ENCODE results near the gene NPPB. TPM values are rescaled to one million over a fixed set of nuclear protein-coding genes. Genes with fewer than 3 reads are reported as not detected.

The NPPB gene
- total and polyA plus RNA-seq, 2 of the 8 experiments (the other 6 are each of a cell fraction or from before 2014, with no cell fraction given), result 0.36 to 0.91 TPM

DNA sequence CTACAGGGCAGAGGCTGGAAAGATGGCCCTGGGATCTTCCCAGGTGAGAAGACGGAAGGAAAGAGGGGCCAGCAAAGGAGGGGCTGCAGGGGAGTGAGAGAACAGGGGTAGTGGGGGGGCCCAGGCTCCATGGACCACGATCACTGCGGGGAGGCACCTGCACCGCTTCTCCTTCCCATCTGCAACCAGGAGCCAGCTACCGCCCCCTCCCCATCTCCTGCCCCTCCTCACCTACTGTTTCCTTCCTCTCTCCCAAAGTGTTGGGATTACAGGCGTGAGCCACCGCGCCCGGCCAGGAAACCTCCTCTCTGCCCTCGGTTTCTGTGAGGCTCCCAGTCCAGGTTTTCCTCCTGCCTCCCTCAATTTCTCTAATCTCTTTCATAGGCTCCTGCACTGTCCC is 48.1 kb upstream of the NPPB start (continued):
- TF ChIP-seq, protein P1, sequence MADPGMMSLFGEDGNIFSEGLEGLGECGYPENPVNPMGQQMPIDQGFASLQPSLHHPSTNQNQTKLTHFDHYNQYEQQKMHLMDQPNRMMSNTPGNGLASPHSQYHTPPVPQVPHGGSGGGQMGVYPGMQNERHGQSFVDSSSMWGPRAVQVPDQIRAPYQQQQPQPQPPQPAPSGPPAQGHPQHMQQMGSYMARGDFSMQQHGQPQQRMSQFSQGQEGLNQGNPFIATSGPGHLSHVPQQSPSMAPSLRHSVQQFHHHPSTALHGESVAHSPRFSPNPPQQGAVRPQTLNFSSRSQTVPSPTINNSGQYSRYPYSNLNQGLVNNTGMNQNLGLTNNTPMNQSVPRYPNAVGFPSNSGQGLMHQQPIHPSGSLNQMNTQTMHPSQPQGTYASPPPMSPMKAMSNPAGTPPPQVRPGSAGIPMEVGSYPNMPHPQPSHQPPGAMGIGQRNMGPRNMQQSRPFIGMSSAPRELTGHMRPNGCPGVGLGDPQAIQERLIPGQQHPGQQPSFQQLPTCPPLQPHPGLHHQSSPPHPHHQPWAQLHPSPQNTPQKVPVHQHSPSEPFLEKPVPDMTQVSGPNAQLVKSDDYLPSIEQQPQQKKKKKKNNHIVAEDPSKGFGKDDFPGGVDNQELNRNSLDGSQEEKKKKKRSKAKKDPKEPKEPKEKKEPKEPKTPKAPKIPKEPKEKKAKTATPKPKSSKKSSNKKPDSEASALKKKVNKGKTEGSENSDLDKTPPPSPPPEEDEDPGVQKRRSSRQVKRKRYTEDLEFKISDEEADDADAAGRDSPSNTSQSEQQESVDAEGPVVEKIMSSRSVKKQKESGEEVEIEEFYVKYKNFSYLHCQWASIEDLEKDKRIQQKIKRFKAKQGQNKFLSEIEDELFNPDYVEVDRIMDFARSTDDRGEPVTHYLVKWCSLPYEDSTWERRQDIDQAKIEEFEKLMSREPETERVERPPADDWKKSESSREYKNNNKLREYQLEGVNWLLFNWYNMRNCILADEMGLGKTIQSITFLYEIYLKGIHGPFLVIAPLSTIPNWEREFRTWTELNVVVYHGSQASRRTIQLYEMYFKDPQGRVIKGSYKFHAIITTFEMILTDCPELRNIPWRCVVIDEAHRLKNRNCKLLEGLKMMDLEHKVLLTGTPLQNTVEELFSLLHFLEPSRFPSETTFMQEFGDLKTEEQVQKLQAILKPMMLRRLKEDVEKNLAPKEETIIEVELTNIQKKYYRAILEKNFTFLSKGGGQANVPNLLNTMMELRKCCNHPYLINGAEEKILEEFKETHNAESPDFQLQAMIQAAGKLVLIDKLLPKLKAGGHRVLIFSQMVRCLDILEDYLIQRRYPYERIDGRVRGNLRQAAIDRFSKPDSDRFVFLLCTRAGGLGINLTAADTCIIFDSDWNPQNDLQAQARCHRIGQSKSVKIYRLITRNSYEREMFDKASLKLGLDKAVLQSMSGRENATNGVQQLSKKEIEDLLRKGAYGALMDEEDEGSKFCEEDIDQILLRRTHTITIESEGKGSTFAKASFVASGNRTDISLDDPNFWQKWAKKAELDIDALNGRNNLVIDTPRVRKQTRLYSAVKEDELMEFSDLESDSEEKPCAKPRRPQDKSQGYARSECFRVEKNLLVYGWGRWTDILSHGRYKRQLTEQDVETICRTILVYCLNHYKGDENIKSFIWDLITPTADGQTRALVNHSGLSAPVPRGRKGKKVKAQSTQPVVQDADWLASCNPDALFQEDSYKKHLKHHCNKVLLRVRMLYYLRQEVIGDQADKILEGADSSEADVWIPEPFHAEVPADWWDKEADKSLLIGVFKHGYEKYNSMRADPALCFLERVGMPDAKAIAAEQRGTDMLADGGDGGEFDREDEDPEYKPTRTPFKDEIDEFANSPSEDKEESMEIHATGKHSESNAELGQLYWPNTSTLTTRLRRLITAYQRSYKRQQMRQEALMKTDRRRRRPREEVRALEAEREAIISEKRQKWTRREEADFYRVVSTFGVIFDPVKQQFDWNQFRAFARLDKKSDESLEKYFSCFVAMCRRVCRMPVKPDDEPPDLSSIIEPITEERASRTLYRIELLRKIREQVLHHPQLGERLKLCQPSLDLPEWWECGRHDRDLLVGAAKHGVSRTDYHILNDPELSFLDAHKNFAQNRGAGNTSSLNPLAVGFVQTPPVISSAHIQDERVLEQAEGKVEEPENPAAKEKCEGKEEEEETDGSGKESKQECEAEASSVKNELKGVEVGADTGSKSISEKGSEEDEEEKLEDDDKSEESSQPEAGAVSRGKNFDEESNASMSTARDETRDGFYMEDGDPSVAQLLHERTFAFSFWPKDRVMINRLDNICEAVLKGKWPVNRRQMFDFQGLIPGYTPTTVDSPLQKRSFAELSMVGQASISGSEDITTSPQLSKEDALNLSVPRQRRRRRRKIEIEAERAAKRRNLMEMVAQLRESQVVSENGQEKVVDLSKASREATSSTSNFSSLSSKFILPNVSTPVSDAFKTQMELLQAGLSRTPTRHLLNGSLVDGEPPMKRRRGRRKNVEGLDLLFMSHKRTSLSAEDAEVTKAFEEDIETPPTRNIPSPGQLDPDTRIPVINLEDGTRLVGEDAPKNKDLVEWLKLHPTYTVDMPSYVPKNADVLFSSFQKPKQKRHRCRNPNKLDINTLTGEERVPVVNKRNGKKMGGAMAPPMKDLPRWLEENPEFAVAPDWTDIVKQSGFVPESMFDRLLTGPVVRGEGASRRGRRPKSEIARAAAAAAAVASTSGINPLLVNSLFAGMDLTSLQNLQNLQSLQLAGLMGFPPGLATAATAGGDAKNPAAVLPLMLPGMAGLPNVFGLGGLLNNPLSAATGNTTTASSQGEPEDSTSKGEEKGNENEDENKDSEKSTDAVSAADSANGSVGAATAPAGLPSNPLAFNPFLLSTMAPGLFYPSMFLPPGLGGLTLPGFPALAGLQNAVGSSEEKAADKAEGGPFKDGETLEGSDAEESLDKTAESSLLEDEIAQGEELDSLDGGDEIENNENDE (IDR thresholded peaks at IDR 0.05; ENCODE audit: insufficient replicate concordance, low read length), result no peak
- no peak for TF ChIP-seq KDM5A (IDR thresholded peaks at IDR 0.05; ENCODE audit: low read length)
- TF ChIP-seq JUND (IDR thresholded peaks at IDR 0.05; ENCODE audit: low read length), result no peak
- no peak for TF ChIP-seq RNF2 (IDR thresholded peaks at IDR 0.05; ENCODE audit: borderline replicate concordance, low read depth, low read length, missing control alignments, poor library complexity, severe bottlenecking)

All from H1 (cell line).